PC-9 (cell line): ENCODE results near the gene OR11A1. TPM values are rescaled to one million over a fixed set of nuclear protein-coding genes. Genes with fewer than 3 reads are reported as not detected.

Experiments
- BruUV-seq: library from RNA; stranded (reverse); fragments of 400-500 nt; replicated peaks from 2 replicates; lab custom pipeline; 2021; lab: Mats Ljungman, UMichigan
- CTCF ChIA-PET: fragments of 300-600 bp; sonication (Branson Sonifier 250); formaldehyde crosslinking; loops from one replicate; lab custom pipeline; 2022; ENCODE audit warnings: antibody characterized with exemption; lab: Charles Lee
- POLR2A ChIA-PET: fragments of 300-600 bp; sonication (Branson Sonifier 250); formaldehyde crosslinking; loops from one replicate; lab custom pipeline; 2022; ENCODE audit warnings: antibody characterized with exemption; ENCODE audit not compliant: unreplicated experiment; lab: Charles Lee
- DNase-seq, 2 experiments: peaks; one replicate each; pipeline versions ENCODE4 v3.0.0 to v3.0.0-alpha.2; 2015 to 2022; ENCODE audit warnings: mixed read lengths in 1 of 2
- H2AFZ ChIP-seq: fragments of 200-600 bp; sonication (generic); 2 replicates; pipeline ENCODE4 v1.8.1; 2017; ENCODE audit warnings: antibody characterized with exemption
- H3F3A ChIP-seq: fragments of 200-600 bp; sonication (generic); 2 replicates; pipeline ENCODE4 v1.8.1; 2017; ENCODE audit warnings: antibody characterized with exemption, mild to moderate bottlenecking, low read depth; ENCODE audit not compliant: insufficient read depth
- H3K27ac ChIP-seq: fragments of 200-600 bp; sonication (generic); 2 replicates; pipeline ENCODE4 v1.6.1; 2016; ENCODE audit warnings: mixed run types
- H3K27me3 ChIP-seq: fragments of 200-600 bp; sonication (generic); 2 replicates; pipeline ENCODE4 v1.6.1; 2016; ENCODE audit warnings: low read depth, mixed run types; ENCODE audit not compliant: insufficient read depth
- H3K36me3 ChIP-seq: fragments of 200-600 bp; sonication (generic); 2 replicates; pipeline ENCODE4 v1.6.1; 2016; ENCODE audit warnings: low read depth, mixed run types
- H3K4me1 ChIP-seq: fragments of 200-600 bp; sonication (generic); replicated peaks from 2 replicates; pipeline ENCODE4 v1.6.1; 2016; ENCODE audit warnings: mixed run types; ENCODE audit not compliant: insufficient read depth
- H3K4me2 ChIP-seq: fragments of 200-600 bp; sonication (generic); 2 replicates; pipeline ENCODE4 v1.6.1; 2017; ENCODE audit warnings: mixed run types
- H3K4me3 ChIP-seq: fragments of 200-600 bp; sonication (generic); 2 replicates; pipeline ENCODE4 v1.6.1; 2016; ENCODE audit warnings: mixed run types
- H3K79me2 ChIP-seq: fragments of 200-600 bp; sonication (generic); 2 replicates; pipeline ENCODE4 v1.6.1; 2017; ENCODE audit warnings: low read depth, mixed run types
- H3K9me2 ChIP-seq: fragments of 200-600 bp; sonication (generic); 2 replicates; pipeline ENCODE4 v1.8.1; 2017; ENCODE audit warnings: mild to moderate bottlenecking; ENCODE audit not compliant: insufficient read depth
- H3K9me3 ChIP-seq: fragments of 200-600 bp; sonication (generic); 2 replicates; pipeline ENCODE4 v1.8.1; 2016; ENCODE audit warnings: low read depth; ENCODE audit not compliant: insufficient read depth
- H4K20me1 ChIP-seq: fragments of 200-600 bp; sonication (generic); 2 replicates; pipeline ENCODE4 v1.8.1; 2017; ENCODE audit not compliant: insufficient read depth
- EZH2 ChIP-seq: fragments of 200-600 bp; sonication (generic); IDR thresholded peaks from 2 replicates; pipeline ENCODE4 v1.8.0; 2017; ENCODE audit warnings: antibody characterized with exemption, low read depth
- intact Hi-C: fragments of 100-400 bp; cut with micrococcal nuclease; formaldehyde crosslinking; loops from one replicate; pipeline ENCODE4 v1.10.0; 2022; ENCODE audit not compliant: unreplicated experiment
- total RNA-seq: library from RNA; stranded (reverse); gene quantifications from 2 replicates; pipeline ENCODE4 v1.2.3, GENCODE V29; 2021
- TF ChIP-seq, protein P1 (sequence below): fragments of 200-600 bp; sonication (generic); conservative IDR thresholded peaks from 2 replicates; pipeline ENCODE4 v1.6.1; 2017; ENCODE audit warnings: mixed run types, antibody characterized with exemption, mild to moderate bottlenecking, moderate library complexity

Gene OR11A1
- total RNA-seq, 1 experiment from 2014 or later = not detected

DNA sequence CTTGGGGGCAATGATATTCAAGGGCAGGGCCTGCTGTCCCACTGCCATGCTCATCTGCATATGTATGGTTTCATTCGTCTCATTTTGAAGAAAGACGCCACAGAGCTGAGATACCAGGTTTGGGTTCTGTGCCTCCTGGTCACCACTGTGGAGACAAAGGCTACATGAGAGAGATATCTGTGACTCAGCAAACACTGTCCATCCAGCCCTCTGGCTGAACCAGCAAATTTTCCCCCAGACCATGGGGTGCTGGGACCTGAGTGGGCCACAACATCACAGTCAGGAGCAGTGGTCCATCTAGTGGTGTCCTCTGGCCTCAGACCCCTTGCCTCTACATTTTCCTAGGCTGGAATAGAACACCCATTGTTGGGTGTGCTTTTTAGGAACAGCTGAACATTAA, 30.8 kb upstream of the OR11A1 start, which contains the start of gene MAS1L:
Gene MAS1L (minus strand): TSS at position 297 of the 400 bp plus-strand sequence. CDS start 54 bp downstream, at position 243.
- no peaks in the 10 kb centered on the region; the same call in 1 of the 2 replicates for H4K20me1 ChIP-seq
- intact Hi-C loops = no loop called here
- no peaks in the 10 kb centered on the region for H3K36me3 ChIP-seq
- no TSS peak for BruUV-seq
- H3K79me2 ChIP-seq = no peaks in the 10 kb centered on the region
- H3K27ac ChIP-seq = no peak within 1 kb of the TSS
- H3K9me3 ChIP-seq = no peaks in the 10 kb centered on the region
- ChIA-PET CTCF (no interaction called here), POLR2A (no interaction called here)
- TF ChIP-seq, protein P1, sequence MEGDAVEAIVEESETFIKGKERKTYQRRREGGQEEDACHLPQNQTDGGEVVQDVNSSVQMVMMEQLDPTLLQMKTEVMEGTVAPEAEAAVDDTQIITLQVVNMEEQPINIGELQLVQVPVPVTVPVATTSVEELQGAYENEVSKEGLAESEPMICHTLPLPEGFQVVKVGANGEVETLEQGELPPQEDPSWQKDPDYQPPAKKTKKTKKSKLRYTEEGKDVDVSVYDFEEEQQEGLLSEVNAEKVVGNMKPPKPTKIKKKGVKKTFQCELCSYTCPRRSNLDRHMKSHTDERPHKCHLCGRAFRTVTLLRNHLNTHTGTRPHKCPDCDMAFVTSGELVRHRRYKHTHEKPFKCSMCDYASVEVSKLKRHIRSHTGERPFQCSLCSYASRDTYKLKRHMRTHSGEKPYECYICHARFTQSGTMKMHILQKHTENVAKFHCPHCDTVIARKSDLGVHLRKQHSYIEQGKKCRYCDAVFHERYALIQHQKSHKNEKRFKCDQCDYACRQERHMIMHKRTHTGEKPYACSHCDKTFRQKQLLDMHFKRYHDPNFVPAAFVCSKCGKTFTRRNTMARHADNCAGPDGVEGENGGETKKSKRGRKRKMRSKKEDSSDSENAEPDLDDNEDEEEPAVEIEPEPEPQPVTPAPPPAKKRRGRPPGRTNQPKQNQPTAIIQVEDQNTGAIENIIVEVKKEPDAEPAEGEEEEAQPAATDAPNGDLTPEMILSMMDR = no peak
- no peak for TF ChIP-seq EZH2
- DNase-seq = no peak
- H2AFZ ChIP-seq = no peak within 1 kb of the TSS
- H3F3A ChIP-seq = no peaks in the 10 kb centered on the region
- no peaks in the 10 kb centered on the region for H3K9me2 ChIP-seq
- no peaks in the 10 kb centered on the region for H3K4me1 ChIP-seq
- H3K4me2 ChIP-seq = no peak within 1 kb of the TSS
- no peak within 1 kb of the TSS for H3K4me3 ChIP-seq
- H3K27me3 ChIP-seq = no peaks in the 10 kb centered on the region

DNA sequence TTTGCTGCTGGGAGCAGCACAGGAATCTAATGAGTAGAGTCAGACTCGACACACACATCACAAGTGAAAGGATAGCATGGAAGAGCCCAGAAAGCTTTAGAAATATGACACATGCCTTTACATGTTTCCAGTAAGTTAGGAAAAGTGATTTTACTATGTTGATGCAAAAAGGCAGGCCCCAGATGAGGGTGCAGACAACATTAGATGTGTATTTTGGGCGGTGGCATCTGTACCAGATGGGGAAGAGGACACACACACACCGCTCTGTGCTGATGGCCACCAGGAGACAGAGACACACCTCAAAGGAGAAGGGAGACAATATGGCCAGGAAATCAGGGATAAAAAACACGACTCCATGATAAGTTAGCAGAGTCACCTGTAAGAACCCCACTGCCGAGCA, 30.3 kb upstream of the OR11A1 start:
- no peak overlapping the region for H3K4me2 ChIP-seq

DNA sequence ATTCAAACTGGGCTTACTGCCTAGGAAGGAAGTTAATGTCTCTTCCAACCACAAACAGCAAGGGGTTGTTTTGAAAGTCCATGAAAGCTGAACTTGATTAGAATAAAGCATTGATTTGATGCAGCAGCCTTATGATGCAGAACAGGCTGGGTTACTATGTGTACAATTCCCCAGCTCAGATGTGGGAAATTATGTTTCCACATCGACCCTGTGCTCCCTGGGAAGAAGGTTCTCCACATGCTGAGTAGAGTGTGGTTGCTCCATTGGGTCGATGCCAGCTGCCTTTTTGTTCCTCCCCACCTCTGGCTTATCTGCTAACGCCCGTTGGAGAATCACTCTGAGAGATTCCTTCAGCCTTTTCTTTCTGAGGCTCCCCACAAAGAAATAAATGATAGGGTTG, 29.7 kb upstream of the OR11A1 start:
- intact Hi-C loops = no loop called here
- no TSS peak for BruUV-seq

More for the DNA sequence above, 30.3 kb upstream of the OR11A1 start:
- Histone ChIP-seq H3K27ac (no peak overlapping the region), H3K9me3 (no peaks in the 10 kb centered on the region), H3K4me1 (no peaks in the 10 kb centered on the region), H3F3A (no peaks in the 10 kb centered on the region), H3K4me3 (no peak overlapping the region), H3K27me3 (no peaks in the 10 kb centered on the region), H3K9me2 (no peaks in the 10 kb centered on the region), H3K79me2 (no peaks in the 10 kb centered on the region), H3K36me3 (no peaks in the 10 kb centered on the region), H2AFZ (no peak overlapping the region), H4K20me1 (no peaks in the 10 kb centered on the region; the same call in 1 of the 2 replicates)
- TF ChIP-seq, protein P1 = no peak
- no peak for TF ChIP-seq EZH2
- no peak for DNase-seq
- ChIA-PET POLR2A (no interaction called here), CTCF (no interaction called here)
- intact Hi-C loops = no loop called here
- no TSS peak for BruUV-seq

More for the DNA sequence above, 29.7 kb upstream of the OR11A1 start:
- no peaks in the 10 kb centered on the region for H3F3A ChIP-seq
- TF ChIP-seq EZH2 = no peak
- TF ChIP-seq, protein P1 = no peak
- no peak for DNase-seq
- H3K9me3 ChIP-seq = no peaks in the 10 kb centered on the region
- no peaks in the 10 kb centered on the region for H3K27me3 ChIP-seq
- H3K79me2 ChIP-seq = no peaks in the 10 kb centered on the region
- no peaks in the 10 kb centered on the region for H3K4me1 ChIP-seq
- no peak overlapping the region for H3K4me3 ChIP-seq
- H3K36me3 ChIP-seq = no peaks in the 10 kb centered on the region
- CTCF ChIA-PET = no interaction called here
- no peak overlapping the region for H3K4me2 ChIP-seq
- no peaks in the 10 kb centered on the region for H3K9me2 ChIP-seq
- H3K27ac ChIP-seq = no peak overlapping the region
- no peaks in the 10 kb centered on the region; the same call in 1 of the 2 replicates for H4K20me1 ChIP-seq
- no peak overlapping the region for H2AFZ ChIP-seq
- POLR2A ChIA-PET = no interaction called here
